Measurements from ENCODE around the gene LIN52.

DNA sequence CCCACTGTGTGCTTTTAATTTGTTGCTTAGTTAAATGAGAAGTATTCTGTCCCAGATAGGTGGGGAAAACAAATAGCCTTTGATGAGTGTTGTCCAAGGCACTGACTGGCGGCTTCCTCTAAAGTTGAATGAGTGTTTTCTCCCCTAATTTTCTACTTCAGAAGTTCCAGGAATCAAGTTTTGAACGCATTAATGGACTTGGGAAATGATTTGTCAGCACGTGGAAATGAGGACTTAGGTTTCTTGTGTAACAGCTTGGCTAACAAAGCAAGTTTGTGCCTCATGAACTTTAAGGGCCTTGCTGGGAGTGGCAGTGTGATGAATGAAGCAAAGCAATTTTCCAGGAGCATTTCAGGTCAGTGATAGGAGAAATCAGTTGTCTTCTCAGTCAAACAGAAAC, 56.9 kb downstream of the LIN52 start:
- TF ChIP-seq, protein P1, sequence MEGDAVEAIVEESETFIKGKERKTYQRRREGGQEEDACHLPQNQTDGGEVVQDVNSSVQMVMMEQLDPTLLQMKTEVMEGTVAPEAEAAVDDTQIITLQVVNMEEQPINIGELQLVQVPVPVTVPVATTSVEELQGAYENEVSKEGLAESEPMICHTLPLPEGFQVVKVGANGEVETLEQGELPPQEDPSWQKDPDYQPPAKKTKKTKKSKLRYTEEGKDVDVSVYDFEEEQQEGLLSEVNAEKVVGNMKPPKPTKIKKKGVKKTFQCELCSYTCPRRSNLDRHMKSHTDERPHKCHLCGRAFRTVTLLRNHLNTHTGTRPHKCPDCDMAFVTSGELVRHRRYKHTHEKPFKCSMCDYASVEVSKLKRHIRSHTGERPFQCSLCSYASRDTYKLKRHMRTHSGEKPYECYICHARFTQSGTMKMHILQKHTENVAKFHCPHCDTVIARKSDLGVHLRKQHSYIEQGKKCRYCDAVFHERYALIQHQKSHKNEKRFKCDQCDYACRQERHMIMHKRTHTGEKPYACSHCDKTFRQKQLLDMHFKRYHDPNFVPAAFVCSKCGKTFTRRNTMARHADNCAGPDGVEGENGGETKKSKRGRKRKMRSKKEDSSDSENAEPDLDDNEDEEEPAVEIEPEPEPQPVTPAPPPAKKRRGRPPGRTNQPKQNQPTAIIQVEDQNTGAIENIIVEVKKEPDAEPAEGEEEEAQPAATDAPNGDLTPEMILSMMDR (conservative IDR thresholded peaks at IDR 0.05): no peak
- TF ChIP-seq ZFX (IDR thresholded peaks at IDR 0.05): no peak

Data from C4-2B (cell line).